KMS-11 (cell line): ENCODE results near the gene DCBLD1.

Source experiments
- H2AFZ ChIP-seq: fragments of 200-600 bp; sonication (generic); 2 replicates; pipeline ENCODE4 v1.6.1; 2016; ENCODE audit warnings: antibody characterized with exemption, mixed run types, low read depth
- H3K27ac ChIP-seq: fragments of 200-600 bp; sonication (generic); 2 replicates; pipeline ENCODE4 v1.6.1; 2016; ENCODE audit warnings: mild to moderate bottlenecking, mixed run types
- H3K27me3 ChIP-seq: fragments of 200-600 bp; sonication (generic); 2 replicates; pipeline ENCODE4 v1.6.1; 2017; ENCODE audit warnings: mild to moderate bottlenecking, low read depth, mixed run types, moderate library complexity; ENCODE audit not compliant: insufficient read depth
- H3K36me3 ChIP-seq: fragments of 200-600 bp; sonication (generic); 2 replicates; pipeline ENCODE4 v1.6.1; 2017; ENCODE audit warnings: mild to moderate bottlenecking, mixed run types; ENCODE audit not compliant: insufficient read depth
- H3K4me1 ChIP-seq: fragments of 200-600 bp; sonication (generic); 2 replicates; pipeline ENCODE4 v1.6.1; 2016; ENCODE audit warnings: mild to moderate bottlenecking, low read depth, mixed run types; ENCODE audit not compliant: poor library complexity, severe bottlenecking
- H3K4me2 ChIP-seq: fragments of 200-600 bp; sonication (generic); 2 replicates; pipeline ENCODE4 v1.7.0; 2016; ENCODE audit warnings: mild to moderate bottlenecking, mixed run types
- H3K4me3 ChIP-seq: fragments of 200-600 bp; sonication (generic); IDR thresholded peaks from 2 replicates; pipeline ENCODE4 v1.6.1; 2017; ENCODE audit warnings: low read depth, low read length, mixed read lengths; ENCODE audit not compliant: insufficient read depth
- H3K79me2 ChIP-seq: fragments of 200-600 bp; sonication (generic); 2 replicates; pipeline ENCODE4 v1.6.1; 2016; ENCODE audit warnings: low read depth, mixed run types; ENCODE audit not compliant: insufficient read depth
- H3K9ac ChIP-seq: fragments of 200-600 bp; sonication (generic); 2 replicates; pipeline ENCODE4 v1.6.1; 2016; ENCODE audit warnings: mild to moderate bottlenecking, mixed run types
- H4K20me1 ChIP-seq: fragments of 200-600 bp; sonication (generic); 2 replicates; pipeline ENCODE4 v1.6.1; 2016; ENCODE audit warnings: mild to moderate bottlenecking, mixed run types; ENCODE audit not compliant: insufficient read depth
- TF ChIP-seq, protein P1 (sequence below): fragments of 200-600 bp; sonication (generic); conservative IDR thresholded peaks from 2 replicates; pipeline ENCODE4 v1.6.1; 2017; ENCODE audit warnings: low read depth, mild to moderate bottlenecking, antibody characterized with exemption, low read length, moderate library complexity, mixed read lengths

DCBLD1 gene

DNA sequence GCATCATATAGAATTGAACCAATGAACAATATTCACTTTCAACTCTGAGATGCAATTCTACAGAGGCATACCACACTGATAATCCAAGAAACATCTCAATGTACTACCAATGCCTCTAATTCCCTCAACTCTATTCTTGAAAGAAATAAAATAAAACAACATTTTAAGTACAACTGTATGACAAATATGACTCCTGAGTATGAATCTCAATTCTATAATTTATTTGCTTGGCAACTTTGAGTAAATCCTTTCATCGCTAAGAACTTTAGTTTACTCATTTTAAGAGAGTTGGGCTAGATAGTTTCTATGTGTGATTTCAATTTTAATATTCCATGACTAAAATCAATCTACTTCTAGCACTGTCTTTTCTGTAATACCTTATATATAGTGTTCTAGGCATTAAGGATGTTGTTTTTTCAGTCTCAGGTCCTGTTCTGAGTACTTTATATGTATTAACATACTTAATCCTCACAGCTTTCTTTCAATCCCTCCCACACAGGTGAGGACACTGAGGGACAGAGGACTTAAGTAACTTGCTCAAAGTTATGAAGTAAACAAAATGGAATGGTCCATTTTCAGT, 86.4 kb downstream of the DCBLD1 start:
- Histone ChIP-seq H3K4me3 (no peak overlapping the region), H3K79me2 (no peaks in the 10 kb centered on the region), H3K27ac (no peak overlapping the region), H4K20me1 (no peaks in the 10 kb centered on the region), H3K4me1 (no peaks in the 10 kb centered on the region), H2AFZ (no peak overlapping the region), H3K27me3 (no peaks in the 10 kb centered on the region), H3K36me3 (no peaks in the 10 kb centered on the region), H3K4me2 (no peak overlapping the region), H3K9ac (no peak overlapping the region)
- TF ChIP-seq, protein P1, sequence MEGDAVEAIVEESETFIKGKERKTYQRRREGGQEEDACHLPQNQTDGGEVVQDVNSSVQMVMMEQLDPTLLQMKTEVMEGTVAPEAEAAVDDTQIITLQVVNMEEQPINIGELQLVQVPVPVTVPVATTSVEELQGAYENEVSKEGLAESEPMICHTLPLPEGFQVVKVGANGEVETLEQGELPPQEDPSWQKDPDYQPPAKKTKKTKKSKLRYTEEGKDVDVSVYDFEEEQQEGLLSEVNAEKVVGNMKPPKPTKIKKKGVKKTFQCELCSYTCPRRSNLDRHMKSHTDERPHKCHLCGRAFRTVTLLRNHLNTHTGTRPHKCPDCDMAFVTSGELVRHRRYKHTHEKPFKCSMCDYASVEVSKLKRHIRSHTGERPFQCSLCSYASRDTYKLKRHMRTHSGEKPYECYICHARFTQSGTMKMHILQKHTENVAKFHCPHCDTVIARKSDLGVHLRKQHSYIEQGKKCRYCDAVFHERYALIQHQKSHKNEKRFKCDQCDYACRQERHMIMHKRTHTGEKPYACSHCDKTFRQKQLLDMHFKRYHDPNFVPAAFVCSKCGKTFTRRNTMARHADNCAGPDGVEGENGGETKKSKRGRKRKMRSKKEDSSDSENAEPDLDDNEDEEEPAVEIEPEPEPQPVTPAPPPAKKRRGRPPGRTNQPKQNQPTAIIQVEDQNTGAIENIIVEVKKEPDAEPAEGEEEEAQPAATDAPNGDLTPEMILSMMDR = no peak

DNA sequence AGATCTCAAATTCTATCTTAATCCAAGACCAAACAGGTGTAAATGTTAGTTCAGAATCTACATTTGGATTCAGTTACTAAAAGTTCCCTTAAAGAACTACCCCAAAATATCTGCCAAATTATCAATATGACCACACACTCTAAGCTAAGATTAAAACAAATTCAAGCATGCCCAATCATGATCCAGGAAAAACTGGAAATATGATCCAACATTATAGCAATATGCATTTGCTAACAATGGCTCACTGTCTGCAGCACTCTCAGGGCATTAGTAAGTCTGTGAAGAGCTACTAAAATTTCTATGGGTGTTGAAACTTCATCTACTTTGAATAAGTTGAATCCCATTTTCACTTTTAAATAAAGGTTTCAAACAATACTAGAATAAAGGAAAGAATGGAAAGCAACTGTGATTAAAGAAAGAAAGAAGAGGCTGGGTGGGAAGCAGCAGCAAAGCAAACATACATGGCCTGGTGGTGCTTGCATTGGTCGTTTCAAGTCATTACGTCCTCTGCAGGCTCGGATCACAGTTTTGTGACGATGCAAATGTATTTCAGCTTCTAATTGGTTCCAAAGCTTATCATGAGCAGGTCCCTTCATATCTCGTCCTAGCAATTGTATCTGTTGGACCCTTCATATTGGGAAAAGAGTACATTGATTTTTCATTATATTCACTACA, 90.7 kb downstream of the DCBLD1 start:
- no peak overlapping the region for H3K4me3 ChIP-seq
- TF ChIP-seq, protein P1 = no peak
- H3K9ac ChIP-seq = no peak overlapping the region
- H3K27ac ChIP-seq = no peak overlapping the region
- no peaks in the 10 kb centered on the region for H3K79me2 ChIP-seq
- H3K36me3 ChIP-seq = no peaks in the 10 kb centered on the region
- no peaks in the 10 kb centered on the region for H3K4me1 ChIP-seq
- no peak overlapping the region for H2AFZ ChIP-seq
- no peaks in the 10 kb centered on the region for H4K20me1 ChIP-seq
- no peak overlapping the region for H3K4me2 ChIP-seq
- no peaks in the 10 kb centered on the region for H3K27me3 ChIP-seq

DNA sequence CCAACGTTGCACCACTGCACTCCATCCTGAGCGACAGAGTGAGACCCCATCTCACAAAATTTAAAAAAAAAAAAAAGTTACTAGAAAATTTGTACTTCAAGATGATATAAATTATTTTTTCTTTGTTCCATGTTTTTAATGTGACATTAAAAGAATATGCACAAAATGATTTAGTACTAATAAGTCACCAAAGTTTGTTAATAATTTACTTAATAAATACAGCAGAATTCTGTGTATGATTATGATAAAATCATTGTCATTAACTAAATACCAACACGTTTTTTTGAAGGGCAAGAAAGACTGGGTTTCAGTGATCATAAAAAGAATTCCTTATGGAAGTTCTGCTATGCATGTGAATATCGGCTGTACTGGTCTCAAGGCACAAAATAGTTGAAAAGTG, 91.7 kb downstream of the DCBLD1 start:
- TF ChIP-seq, protein P1 = no peak
- H3K79me2 ChIP-seq = no peaks in the 10 kb centered on the region

DNA sequence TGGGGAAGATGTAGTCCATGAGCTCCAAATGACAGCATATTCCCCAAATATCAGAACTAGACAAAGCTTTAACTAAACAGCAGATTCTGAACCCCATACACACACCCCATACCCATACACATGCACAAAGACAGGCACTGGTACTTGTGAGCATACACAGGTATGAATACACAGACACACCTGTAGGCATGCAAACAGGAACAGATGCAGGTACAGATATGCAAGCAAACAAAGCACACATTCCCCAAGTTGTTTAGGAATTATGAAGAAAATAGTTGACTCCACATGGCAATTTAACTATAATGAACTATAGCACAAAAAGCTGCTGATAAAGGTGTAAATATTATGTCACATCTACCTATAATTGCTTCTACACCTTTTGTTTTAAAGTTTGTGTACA, 103.2 kb downstream of the DCBLD1 start:
- no peaks in the 10 kb centered on the region for H4K20me1 ChIP-seq
- no peaks in the 10 kb centered on the region for H3K79me2 ChIP-seq
- no peak overlapping the region for H3K4me3 ChIP-seq
- no peak overlapping the region for H2AFZ ChIP-seq
- H3K27ac ChIP-seq = no peak overlapping the region
- no peaks in the 10 kb centered on the region for H3K27me3 ChIP-seq
- H3K9ac ChIP-seq = no peak overlapping the region
- TF ChIP-seq, protein P1 = no peak
- no peak overlapping the region for H3K4me2 ChIP-seq
- H3K36me3 ChIP-seq = no peaks in the 10 kb centered on the region
- H3K4me1 ChIP-seq = no peaks in the 10 kb centered on the region

More for the DNA sequence above, 91.7 kb downstream of the DCBLD1 start:
- no peak overlapping the region for H3K9ac ChIP-seq
- H2AFZ ChIP-seq = no peak overlapping the region
- H3K27ac ChIP-seq = no peak overlapping the region
- no peaks in the 10 kb centered on the region for H3K27me3 ChIP-seq
- no peaks in the 10 kb centered on the region for H3K36me3 ChIP-seq
- no peak overlapping the region for H3K4me3 ChIP-seq
- no peaks in the 10 kb centered on the region for H4K20me1 ChIP-seq
- H3K4me2 ChIP-seq = no peak overlapping the region
- peaks cover 7% of the 10 kb centered on the region for H3K4me1 ChIP-seq
